Middle frontal gyrus (tissue), 1 donor: ENCODE measurements around the gene PGLYRP2.

Experiments used
- DNase-seq: peaks from one replicate; pipeline ENCODE4 v3.0.0-alpha.2; 2015; ENCODE audit warnings: low spot score; ENCODE audit errors: extremely low spot score

PGLYRP2 gene

DNA sequence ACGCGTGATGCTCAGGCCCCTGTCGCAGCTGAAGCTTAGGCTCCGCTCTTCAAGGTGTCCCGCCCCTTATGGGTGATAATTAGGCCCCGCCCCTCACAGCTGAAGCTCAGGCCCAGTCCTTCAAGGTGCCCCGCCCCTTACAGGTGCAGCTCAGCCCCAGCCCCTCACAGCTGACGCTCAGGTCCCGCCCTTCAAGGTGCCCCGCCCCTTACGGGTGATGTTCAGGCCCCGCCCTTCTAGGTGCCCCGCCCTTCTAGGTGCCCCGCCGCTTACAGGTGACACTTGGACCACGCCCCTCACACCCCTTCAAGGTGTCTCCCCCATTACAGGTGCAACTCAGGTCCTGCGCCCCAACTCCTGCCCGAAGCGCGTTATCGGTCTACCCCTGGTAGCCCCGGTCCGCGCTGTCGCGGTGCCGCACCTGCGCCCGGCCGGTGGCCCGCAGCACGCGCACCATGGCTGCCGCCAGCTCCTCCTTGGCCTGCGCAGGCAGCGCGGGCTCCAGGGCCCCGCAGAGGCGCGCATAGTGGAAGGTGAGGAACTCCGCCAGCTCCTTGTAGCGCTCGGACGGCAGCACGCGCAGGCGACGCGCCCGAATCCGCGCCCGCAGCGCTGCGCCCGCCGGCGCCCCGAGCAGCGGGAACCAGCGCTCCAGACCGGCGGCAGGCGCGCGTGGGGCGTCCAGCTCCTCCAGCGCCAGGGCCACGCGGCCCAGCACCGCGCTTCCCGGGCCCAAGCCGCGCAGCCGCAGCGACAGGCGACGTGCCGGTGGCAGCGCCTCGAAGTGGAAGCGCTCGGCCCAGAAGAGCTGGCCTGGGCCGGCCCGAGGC is 22.2 kb downstream of the PGLYRP2 start:
- no peak for DNase-seq

DNA sequence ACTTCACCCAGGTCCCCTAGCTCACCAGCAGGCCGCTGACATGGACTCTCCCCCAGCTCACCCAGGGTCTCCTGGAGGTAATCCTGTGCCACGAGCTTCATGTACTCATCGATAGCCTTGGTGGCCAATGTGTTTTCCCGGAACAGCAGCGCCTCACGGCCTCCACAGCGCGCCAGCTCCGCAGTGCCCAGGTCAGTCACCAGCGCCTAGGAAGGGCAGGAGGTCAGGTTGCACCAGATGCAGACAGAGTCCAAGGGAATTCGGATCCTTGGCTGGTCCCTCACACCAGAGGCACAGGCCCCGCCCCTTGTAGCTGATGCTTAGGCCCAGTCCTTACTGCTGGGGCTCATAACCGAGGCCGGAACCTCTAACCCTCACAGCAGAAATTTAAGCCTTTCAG is 22.9 kb downstream of the PGLYRP2 start:
- no peak for DNase-seq

DNA sequence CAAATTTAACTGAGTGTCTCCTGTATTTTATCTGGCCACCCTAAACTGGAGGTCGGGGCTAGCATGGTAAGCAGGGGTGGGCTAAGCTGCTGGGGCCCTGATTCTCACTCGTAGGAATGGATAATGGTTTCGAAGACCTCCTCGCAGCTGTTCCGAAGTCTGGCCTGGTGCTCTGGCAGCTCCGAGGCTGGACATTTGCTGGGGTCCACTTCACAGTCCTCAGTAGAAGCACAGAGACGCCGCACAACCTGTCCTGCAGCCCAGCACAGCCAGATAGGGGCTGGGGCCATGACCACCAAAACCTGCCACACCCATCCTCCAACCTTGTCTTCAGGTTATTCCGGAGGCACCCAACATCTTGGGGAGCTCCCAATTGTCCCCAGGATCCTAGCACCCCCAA is 23.3 kb downstream of the PGLYRP2 start:
- DNase-seq: no peak

DNA sequence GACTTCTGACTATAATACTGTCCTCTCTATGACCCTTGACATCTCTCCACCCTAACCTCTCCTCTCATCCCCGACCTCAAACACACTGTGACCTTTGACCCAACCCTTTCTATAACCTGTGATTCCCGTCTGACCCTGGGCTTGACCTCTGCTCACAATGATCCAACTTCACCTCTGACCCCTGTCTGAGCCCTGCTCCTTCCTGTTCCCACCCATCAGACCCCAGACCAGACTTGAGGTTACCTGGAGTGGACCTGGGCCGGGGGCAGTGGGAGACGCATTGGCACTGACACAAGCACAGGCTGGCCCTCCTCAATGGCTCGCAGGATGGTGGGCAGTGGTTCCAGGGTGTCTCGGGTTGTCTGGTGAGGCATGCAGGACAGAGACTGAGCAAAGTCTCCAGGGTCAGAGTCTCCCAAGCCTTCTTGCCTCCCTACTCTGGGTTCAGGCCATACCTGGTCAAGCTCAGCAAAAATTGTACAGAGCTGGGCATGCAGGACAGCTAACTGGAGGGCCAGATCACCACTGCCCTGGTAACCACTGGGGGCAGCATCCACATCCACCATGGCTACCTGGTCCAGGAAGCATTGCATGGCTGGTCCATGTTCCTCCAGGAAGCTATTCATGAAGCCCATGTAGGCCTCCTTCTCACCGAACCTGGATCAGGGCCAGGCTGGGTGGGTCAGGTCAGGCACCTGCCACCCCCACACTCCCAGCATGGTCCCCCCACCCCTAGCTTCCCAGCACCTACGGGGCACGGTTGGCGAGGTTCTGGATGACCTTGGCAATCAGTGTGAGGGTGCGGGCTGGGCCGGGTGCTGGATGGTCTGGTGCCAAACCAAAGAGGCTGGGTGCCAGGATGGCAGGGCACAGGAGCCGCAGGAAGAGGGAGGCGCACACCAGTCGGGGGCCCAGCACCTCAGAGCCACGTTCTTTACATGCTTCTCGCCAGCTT is 25.1 kb downstream of the PGLYRP2 start:
- DNase-seq: no peak

DNA sequence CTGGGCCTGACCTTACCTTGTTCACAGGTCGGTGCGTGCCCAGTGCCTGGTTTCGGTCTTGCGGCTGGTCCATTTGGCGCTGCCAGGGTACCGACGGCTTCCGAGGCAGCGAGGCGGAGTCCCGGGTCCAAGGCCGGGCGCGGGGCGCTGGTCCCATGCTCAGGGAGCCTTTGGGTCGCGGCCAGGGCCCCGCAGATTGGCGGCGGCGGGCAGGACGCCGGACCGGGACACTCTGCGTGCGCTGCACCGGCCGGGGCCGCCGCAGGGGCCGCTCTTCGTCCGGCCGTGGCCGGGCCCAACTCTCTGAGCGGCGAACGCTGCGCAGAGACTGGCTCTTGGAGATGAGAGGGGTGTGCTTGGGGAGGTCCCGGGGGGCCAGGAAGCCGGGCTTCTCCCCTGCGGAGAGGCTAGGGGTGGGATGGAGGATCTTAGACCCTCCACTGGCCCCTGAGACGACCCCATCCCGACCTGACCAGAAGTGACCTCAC is 26.2 kb downstream of the PGLYRP2 start:
- DNase-seq: no peak

DNA sequence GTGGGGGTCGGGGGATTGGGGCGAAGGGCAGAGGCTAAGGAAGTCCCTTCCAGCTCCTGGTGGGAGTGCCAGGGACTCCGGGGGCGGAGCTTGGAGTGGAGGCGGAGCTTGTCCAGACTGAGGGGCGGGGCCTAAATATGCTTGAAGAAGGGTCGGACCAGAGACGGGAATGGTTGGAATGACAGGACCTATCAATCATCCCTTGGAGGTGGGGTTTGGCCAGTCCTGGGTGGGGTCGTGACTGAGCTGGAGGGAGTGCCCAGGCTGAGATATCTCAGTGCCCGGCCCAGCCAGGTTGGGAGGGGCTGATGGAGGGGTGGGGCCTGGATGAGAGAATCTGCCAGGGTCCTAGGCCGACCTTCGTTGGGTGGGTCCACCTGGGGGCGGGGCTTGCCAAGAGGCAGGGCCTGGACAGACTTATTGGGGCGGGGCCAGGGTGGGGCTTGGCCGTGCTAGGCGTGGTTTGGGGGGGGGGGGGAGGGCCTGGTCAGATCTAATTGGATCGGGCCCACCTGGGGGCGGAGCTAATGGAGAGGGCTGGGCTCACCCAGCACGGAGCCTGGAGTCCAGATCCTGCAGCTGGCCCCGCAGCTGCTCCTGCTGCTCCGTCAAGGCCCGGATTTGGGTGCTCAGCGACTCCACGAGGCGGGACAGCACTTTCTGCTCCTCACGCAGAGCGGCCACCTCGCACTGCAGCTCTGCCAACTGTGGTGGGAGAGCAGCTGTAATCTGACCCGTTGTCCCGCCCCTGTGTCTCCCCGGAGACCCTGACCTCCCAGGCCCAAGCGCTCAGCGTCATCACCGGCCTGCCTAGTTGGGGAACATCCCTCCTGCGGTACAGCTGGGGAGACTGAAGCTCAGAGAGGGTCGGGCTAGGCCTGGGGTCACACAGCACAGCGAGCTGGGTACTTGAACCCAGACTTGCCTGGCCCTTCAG is 26.9 kb downstream of the PGLYRP2 start:
- DNase-seq: no peak

DNA sequence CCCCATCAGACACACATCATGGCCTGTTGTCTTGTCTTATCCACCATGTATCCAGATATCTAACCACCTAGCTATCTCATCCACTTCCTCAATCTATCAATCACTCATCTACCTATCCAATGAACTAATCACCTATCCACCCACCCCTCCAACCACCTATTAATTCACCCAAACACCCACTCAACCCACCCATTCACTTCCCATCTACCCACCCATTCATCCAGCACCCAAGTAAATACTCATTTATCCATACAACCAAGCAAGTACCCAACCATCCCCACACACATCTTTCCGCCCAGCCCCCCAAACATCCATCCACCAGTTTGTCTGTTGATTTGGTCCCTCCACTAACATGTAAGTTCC is 28.8 kb downstream of the PGLYRP2 start:
- no peak for DNase-seq

DNA sequence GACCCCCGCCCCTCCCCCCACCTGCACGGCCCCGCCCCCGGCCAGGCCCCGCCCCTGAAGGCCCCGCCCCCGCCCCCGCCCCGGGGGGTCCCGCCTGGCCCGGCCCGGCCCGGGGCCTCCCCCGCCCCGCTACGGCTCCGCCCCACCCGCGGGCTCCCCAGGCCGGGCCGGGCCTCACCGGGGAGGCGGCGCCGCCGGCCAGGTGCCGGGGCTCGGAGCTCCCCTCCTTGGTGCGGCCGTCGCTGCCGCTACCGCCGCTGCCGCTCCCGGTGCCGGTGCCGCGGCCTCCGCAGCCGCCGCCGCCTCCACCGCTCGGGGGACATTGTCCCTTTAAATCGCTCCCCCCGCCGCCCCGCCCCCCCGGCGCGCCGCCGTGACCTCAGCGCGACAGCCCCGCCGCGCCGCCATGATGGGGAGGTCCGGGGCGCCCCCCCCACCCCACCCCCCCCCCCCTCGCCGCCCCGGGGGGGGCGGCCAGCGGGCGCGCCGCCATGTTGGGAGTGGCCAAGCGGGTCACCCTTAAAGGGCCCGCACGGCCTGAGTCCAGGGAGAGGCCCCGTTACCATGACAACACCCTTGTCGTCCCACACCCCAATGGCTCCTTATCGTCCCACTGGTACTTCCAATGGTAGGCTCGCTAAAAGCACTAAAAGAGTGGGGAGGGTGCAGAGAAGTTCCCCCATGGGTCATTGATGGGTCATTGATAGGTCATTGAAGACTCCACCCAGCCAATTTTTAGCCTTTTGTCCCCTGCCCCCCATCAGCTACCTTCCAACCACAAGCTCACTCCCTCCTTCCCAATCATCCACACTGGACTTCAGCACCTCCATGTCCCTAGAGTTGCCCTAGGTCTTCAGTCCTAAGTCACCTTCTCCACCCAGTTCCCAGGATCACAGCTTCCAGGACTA is 29.4 kb downstream of the PGLYRP2 start, which contains the start of gene WIZ:
Gene WIZ, minus strand, starts transcription at position 337 of the 908 bp plus-strand sequence. CDS start 1,649 bp downstream, outside the sequence.
- peak; percentile 22 for DNase-seq

DNA sequence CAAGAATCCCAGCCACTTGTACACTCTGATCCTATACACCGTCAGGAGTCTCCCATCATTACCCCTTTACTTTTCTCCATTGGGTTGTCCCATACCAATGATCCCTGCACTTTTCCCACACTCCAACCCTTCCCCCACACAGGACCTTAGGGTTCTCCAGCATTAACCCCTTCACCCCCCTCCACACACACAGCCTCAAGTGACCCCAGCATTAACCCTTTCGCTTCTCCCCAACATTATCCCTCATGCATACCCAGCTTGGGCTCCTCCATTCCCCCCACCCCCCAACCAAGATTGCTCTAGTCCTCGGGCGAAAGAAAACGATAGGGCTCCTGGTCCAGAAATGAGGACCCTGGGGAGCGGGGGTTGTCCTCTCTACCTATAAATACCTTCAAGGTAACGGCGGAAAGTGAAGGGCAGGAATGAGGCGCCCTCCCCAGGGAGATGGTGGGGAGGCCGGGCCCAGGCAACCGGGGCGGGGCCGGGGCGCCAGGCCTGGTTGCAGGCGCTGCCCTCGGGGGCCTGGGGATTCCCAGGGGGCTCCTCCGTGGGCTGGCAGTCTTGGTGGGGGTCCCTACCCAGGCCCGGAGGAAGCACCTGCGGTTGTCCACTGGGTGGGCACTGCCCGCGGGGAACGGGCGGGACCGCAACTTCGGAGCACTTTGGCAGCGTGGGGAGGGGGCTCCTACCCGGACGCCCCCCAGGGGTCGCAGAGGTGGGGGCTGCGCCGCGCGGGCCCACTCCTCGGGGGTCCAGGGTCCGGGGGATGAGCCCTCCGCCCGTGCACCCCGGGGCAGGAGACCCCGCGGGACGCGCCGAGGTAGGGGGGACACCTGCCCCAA is 30.3 kb downstream of the PGLYRP2 start:
- DNase-seq: no peak

DNA sequence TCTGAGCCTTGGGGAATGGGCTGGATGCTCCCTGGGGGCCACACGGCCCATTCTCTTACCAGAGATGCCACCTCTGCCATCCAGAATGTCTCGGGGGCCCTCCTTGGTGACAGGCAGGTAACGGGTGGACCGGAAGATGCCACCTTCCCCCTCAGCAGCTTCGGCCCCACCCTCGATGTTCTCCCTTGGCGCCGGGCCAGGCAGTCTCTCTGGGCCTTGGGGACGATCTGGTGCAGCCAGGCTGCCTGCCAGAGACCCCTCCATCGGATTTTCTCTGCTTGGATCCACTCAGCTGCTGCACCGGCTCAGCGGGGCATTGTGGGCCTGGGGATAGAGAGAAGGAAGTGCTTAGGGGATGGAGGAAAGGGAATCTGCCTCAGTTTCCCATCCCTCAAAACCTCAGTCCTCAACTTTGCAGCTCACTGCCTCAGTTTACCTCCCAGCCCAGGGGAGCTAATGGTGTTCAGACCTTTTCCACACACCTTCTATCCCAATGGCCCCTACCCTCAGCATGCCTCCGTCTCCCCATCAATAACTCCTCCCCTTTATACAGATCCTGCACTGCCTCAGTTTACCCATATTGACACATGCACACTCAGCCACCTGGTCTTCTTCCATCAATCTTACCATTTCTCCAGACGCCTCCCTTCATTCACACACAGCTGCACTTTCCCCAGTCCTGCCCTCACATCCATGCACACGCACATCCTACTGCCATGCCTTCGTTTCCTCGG is 31.1 kb downstream of the PGLYRP2 start:
- DNase-seq: no peak

DNA sequence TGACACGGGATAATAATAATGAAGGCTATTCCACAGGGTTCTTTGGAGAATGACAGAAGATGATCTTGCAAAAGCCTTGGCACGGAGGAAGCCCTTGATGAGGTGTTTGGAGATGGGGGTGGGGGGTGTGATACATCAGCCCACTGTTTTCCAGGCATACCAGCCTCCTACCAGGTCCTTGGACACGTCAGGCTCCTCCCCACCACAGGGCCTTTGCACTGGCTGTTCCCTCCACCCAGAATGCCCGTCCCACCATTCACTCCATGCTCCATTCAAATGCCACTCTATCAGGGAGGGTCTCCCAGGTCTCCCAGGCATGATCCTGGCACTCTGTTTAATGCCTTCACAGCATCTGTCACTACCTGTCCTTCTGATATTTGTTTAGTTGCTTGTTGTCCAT is 32.2 kb downstream of the PGLYRP2 start:
- DNase-seq: no peak

DNA sequence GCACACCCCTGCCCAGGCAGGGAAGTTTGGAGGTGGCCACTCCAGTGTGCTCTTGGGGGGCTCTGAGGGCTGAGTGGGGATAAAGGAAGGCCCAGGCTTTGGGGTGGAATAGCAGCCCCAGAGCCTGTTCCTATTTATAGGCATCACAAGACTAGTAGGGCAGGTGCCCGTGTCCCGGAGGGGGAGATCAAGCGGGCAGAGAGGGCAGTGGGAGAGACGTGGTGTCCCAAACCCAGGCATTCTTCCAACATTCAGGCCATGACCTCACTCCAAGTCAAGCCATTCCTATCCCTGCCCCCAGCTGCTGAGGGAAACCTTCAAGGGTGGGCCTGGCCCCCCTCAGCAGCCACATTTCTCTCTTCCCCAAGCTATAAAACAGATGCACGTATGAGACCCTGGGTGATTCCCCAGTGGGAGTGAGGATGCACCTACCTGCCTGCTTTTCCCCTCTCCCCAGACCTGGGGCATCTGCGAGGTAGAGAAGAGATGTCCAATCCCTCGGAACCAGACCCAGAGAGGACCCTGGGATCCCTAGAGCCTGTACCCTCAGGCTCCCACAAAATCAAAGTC is 33.4 kb downstream of the PGLYRP2 start:
- DNase-seq: no peak

DNA sequence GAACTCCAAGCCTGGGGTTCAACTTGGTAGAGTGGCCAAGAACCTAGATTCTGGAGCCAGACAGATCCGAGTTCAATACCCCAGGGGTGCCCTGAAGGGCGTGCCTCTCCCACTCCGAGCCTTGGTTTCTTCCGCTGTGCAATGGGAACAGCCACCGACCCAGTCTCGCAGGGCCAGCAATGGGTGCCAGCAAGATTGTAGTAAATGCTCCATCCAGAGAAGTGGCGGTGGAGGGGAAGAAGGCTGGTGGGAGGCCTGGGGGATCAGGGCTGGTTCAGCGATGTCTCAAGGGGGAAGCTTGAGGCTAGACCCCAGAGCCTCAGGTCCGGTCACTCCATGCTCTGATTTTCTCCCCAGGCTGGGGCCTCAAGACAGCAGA is 34.1 kb downstream of the PGLYRP2 start:
- no peak for DNase-seq

DNA sequence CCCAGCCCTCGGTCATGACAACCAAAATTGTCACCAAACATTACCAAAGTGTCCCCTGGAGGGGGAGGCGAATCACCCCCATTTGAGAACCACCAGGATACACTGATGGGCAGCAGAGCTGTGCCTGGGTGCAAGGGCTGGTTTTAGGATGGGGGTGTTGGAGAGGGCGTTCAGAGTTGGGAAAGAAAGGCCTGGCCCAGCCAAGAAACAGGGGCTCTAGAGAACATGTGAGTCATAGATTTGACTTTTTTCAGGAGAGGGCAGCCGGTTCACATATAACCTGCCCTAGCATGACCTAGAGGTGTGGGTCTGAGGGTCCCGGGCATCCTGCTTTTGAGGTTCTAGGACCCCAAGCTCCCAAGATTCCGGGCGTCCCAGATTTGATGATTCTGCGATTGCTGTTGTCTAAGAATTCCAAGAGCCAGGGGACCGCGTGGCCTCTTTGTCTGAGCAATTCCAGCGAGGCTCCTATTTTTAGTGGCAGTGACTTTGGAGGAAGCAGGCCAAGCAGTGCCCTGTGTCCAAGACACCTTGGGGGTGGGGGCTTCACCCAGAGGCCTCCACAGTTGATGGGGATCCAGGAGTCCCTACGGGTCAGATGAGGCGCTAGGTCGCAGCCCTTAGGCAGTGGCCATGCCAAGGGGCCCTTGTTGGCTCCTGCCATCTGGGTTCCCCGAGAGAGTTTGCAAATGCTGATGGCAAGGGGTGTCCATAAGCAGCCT is 34.6 kb downstream of the PGLYRP2 start:
- no peak for DNase-seq

DNA sequence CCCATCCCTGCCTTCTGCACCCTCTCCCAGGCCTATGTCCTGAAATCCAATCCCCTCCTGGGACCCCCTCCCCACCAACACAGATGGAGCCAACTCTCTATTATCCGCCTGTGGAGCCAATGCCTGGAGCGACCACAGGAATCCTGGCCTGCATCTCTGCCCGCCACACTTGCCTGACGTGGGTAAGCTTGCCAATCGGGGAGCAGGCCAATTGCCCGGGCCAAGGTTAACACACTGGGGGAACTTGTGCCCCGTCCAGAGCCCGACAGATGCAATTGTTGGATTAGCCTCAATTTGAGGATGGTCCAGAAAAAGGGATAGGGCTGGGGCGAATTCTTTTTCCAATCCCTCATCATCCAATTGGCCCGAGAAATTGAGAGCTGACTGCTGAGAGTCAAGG is 35.5 kb downstream of the PGLYRP2 start:
- DNase-seq: no peak

DNA sequence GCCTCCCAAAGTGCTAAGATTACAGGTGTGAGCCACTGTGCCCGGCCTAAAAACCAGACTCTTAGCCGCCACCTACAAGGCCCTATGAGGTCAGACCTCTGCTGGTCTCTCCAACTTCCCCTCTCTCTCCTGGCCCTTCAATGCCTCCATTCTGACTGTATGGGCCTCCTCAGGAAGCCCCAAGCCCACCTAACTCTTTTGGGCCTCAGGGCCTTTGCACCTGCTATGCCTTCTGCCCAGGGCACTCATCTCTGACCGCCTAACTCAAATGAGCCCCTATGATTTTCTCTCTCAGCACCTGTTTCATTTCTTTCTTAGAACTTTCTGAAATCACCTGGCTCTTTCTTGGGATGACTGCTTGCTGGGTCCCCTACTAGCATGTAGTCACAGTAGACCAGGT is 36.0 kb downstream of the PGLYRP2 start:
- no peak for DNase-seq

DNA sequence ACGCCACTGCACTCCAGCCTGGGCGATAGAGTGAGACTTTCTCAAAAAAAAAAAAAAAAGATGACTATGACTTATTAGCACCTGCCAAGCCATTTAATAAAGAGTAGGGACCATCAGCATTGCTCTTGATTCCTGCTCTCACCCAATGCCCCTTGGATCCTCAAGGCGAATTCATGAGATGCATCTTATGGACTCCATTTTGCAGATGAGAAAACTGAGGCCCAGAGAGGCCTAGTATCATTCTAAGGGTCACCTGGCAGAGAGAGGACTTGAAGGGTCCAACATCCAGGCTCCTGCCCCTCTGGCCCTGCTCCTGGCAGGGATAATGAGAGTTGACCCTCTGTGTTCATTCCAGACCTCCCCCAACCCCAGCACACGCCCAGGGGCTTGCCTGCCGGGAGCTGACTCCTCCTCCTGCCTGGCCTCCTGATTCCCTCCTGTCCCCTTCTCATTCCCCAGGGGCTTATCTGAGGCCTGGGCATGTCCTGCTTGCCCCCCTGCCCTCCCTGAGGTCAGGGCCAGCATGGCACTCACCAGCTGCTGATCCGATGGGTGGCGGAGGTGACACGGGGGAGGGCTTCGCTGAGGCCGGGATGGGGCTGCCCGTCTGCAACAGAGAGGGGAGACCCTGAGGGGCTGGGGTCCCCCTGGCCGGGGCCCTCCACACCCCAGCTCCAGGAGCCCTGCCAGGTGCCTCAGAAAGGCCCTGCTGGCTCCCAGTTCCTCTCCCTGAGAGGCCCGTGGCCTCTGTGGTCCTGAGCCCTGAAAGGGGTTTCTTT is 37.0 kb downstream of the PGLYRP2 start:
- DNase-seq: no peak
